CD4-positive, alpha-beta T cell treated with Interleukin-12 subunit alpha and Interleukin-12 subunit beta, for 1 hour (primary cell): ENCODE measurements around the gene ROR2.
"Not testable (repeated sequence)": the region's sequence is repeated elsewhere in the genome, so short reads cannot be mapped to it uniquely, and the experiment has no call there.

Experiments
- DNase-seq: peaks from one replicate; pipeline ENCODE4 v3.0.0-alpha.2; 2020

ROR2 gene

GRCh38 chr9:91949946-91950664, at the start of gene ROR2:
Gene ROR2, minus strand, starts transcription at chr9:91950228.
- DNase-seq = peak; percentile 55

GRCh38 chr9:91995000-91995655, 45.1 kb upstream of the ROR2 start:
- DNase-seq = no peak

GRCh38 chr9:91994422-91994821, 44.4 kb upstream of the ROR2 start:
- no peak for DNase-seq

- no peak for DNase-seq
These were observed 42.5 kb upstream of the ROR2 start for GRCh38 chr9:91992461-91993041.

- DNase-seq = no peak
These were observed 41.8 kb upstream of the ROR2 start for GRCh38 chr9:91991721-91992341.

- DNase-seq = no peak
These were observed 36.2 kb upstream of the ROR2 start for GRCh38 chr9:91986248-91986647.

GRCh38 chr9:91985692-91986091, 35.7 kb upstream of the ROR2 start:
- DNase-seq = no peak

- DNase-seq = no peak
These were observed 28.8 kb upstream of the ROR2 start for GRCh38 chr9:91978740-91979414.

- DNase-seq = not testable (repeated sequence)
These were observed 25.2 kb upstream of the ROR2 start for GRCh38 chr9:91975254-91975653.

- DNase-seq = no peak
These were observed 22.7 kb upstream of the ROR2 start for GRCh38 chr9:91972711-91973110.

- no peak for DNase-seq
These were observed 22.1 kb upstream of the ROR2 start for GRCh38 chr9:91972076-91972626.

GRCh38 chr9:91967259-91967658, 17.2 kb upstream of the ROR2 start:
- no peak for DNase-seq

- DNase-seq = no peak
These were observed 16.5 kb upstream of the ROR2 start for GRCh38 chr9:91966503-91966902.

GRCh38 chr9:91963711-91964240, 13.7 kb upstream of the ROR2 start:
- no peak for DNase-seq

- no peak for DNase-seq
These were observed 10.3 kb upstream of the ROR2 start for GRCh38 chr9:91960367-91960766.

- DNase-seq = no peak
These were observed 8.1 kb upstream of the ROR2 start for GRCh38 chr9:91958174-91958573.

GRCh38 chr9:91954841-91955471, 4.9 kb upstream of the ROR2 start:
- no peak for DNase-seq

- DNase-seq = no peak
These were observed 3.7 kb upstream of the ROR2 start for GRCh38 chr9:91953718-91954117.

- no peak for DNase-seq
These were observed 2.0 kb upstream of the ROR2 start for GRCh38 chr9:91951944-91952520.

- DNase-seq = no peak
These were observed 559 bp downstream of the ROR2 start for GRCh38 chr9:91949392-91949945.

GRCh38 chr9:91948597-91949391, 1.2 kb downstream of the ROR2 start:
- DNase-seq = no peak
